LNCaP clone FGC (cell line): Measurements from ENCODE around the gene TXNRD2.

Experiments used
- DNase-seq: peaks from one replicate; pipeline ENCODE4 v3.0.0-alpha.2; 2011; ENCODE audit warnings: low read depth
- H3K4me3 ChIP-seq: 2 replicates; pipeline ENCODE4 v1.5.1; 2011; ENCODE audit warnings: mild to moderate bottlenecking, low read depth, low read length, control low read depth
- TF ChIP-seq, protein P1 (sequence below): IDR thresholded peaks from 2 replicates; pipeline ENCODE4 v1.5.1; 2012; ENCODE audit warnings: mild to moderate bottlenecking; ENCODE audit not compliant: control insufficient read depth, insufficient read depth; ENCODE audit errors: extremely low read depth

TXNRD2 gene

GRCh38 chr22:19865141-19865829 lies 76.3 kb downstream of the TXNRD2 start:
- TF ChIP-seq, protein P1, sequence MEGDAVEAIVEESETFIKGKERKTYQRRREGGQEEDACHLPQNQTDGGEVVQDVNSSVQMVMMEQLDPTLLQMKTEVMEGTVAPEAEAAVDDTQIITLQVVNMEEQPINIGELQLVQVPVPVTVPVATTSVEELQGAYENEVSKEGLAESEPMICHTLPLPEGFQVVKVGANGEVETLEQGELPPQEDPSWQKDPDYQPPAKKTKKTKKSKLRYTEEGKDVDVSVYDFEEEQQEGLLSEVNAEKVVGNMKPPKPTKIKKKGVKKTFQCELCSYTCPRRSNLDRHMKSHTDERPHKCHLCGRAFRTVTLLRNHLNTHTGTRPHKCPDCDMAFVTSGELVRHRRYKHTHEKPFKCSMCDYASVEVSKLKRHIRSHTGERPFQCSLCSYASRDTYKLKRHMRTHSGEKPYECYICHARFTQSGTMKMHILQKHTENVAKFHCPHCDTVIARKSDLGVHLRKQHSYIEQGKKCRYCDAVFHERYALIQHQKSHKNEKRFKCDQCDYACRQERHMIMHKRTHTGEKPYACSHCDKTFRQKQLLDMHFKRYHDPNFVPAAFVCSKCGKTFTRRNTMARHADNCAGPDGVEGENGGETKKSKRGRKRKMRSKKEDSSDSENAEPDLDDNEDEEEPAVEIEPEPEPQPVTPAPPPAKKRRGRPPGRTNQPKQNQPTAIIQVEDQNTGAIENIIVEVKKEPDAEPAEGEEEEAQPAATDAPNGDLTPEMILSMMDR, result no peak
- no peak overlapping the region for H3K4me3 ChIP-seq
- no peak for DNase-seq

DNA sequence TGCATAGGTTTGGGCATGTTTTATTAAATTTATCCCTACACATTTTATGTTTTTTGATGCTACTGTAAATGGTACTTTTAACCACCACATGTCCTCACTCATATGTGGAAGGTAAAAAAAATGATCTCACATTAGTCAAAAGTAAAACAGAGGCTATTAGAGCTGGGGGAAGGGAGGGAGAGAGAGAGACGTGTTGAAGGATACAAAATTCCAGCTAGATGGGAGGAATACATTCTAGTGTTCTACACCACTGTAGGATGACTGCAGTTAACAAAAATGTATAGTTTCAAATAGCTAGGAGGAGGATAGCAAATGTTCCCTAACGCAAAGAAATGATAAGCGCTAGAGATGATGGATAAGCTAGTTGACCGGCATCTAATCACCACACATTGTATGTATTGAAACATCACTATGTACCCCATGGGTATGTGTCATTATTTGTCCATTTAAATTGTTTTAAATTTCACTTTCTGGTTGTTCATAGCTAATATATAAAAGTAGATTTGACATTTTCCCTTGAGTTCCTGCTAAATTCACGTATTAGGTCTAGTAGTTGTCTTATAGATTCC lies 77.0 kb downstream of the TXNRD2 start:
- DNase-seq, result no peak
- TF ChIP-seq, protein P1, result no peak

GRCh38 chr22:19863571-19863970 lies 78.0 kb downstream of the TXNRD2 start:
- H3K4me3 ChIP-seq, result no peak overlapping the region
- TF ChIP-seq, protein P1, result no peak
- DNase-seq, result no peak

More for the DNA sequence above, 77.0 kb downstream of the TXNRD2 start:
- H3K4me3 ChIP-seq, result no peak overlapping the region

DNA sequence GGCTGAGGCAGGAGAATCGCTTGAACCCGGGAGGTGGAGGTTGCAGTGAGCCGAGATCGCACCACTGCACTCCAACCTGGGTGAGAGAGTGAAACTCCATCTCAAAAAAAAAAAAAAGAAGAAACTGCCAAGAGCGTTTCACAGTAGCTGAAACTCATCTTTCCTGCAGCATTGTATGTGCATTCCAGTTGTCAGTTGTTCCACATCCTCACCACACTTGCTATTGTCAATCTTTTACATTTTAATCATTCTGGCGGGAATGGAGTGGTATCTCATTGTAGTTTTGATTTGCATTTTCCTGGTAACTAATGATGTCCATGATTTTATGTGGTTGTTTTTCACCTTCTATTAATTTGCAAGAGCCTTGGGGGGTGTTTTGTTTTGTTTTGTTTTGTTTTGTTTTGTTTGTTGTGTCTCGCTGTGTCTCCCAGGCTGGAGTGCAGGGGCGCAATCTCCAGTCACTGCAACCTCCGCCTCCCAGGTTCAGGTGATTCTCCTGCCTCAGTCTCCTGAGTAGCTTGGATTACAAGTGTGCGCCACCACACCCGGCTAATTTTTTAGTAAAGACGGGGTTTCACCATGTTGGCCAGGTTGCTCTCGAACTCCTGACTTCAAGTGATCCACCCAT lies 78.9 kb downstream of the TXNRD2 start:
- TF ChIP-seq, protein P1, result no peak
- no peak for DNase-seq
- no peak overlapping the region for H3K4me3 ChIP-seq

DNA sequence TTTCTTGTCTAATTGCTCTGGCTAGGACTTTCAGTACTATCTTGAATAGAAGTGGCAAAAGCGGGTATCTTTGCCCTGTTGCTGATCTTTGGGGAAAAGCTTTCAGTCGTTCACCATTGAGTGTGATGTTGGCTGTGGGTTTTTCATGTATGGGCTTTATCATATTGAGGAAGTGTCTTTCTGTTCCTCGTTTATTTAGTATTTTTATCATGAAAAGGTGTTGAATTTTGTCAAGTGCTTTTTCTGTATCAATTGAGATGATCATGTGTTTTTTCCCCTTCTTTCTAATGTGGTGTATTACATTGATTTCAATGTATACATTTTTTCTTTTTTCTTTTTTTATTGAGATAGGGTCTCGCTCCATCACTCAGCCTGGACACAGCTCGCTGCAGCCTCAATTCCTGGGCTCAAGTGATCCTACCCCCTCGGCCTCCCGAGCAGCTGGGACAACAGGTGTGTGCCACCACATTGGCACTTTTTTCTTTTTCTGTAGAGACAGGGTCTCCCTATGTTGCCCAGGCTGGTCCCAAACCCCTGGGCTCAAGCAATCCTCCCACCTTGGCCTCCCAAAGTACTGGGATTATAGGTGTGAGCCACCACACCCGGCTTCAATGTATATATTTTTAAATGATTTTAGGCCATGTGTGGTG lies 81.6 kb downstream of the TXNRD2 start:
- DNase-seq, result no peak
- TF ChIP-seq, protein P1, result no peak
- no peak overlapping the region for H3K4me3 ChIP-seq

- H3K4me3 ChIP-seq, result no peak overlapping the region
- TF ChIP-seq, protein P1, result no peak
These were observed 84.2 kb downstream of the TXNRD2 start for GRCh38 chr22:19857382-19857781.

More at GRCh38 chr22:19857382-19857781, 84.2 kb downstream of the TXNRD2 start:
- no peak for DNase-seq
